ENCODE results near the gene TICAM1. TPM values are rescaled to one million over a fixed set of nuclear protein-coding genes. Genes with fewer than 3 reads are reported as not detected.

TICAM1 gene
- total and polyA plus RNA-seq, 2 of the 8 experiments (the other 6 are each of a cell fraction or from before 2014, with no cell fraction given) = 0.41 to 0.65 TPM

DNA sequence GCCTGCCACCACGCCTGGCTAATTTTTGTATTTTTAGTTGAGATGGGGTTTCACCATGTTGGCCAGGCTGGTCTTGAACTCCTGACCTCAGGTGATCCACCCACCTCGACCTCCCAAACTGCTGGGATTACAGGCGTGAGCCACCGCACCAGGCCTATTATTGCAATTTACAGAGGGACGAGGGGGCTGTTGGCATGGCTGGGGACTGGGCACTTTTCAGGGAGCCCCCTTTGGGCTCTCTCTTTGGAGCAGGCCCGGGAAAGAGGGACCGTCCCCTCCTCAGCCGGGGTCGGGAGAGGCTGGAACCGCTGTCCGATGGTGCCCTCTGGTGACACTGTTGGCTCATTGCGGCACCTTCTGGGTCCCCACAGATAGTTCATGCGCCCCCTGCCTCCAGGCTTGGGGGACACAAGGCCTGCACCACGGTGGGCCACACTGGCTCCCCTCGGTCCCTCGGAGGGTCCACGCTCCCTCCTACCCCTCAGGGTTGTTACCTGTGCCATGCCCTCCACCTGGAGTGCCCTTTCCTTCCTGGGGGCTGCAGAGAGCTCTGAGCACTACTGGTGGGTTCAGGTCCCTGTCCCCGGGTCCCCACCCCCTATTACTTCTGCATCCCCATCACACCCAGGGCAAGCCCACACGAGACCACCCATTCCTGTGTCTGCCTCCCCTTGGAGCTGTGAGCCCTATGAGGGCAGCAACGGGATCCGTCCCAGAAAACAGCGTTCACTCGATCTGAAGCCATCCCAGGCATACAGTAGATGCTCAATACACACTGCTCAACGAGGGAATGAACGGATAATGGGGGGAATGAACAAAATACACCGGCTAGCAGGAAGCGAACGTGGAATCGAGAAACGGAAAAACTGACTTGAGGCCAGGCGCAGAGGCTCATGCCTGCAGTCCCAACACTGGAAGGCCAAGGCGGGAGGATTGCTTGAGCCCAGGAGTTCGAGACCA, 27.5 kb downstream of the TICAM1 start (continued):
- TF ChIP-seq, protein P1, sequence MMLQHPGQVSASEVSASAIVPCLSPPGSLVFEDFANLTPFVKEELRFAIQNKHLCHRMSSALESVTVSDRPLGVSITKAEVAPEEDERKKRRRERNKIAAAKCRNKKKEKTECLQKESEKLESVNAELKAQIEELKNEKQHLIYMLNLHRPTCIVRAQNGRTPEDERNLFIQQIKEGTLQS (IDR thresholded peaks at IDR 0.05; ENCODE audit: insufficient read depth, low read depth, low read length) = 0 out of 2 replicates have a peak, but pooled peaks have one; percentile 41
- TF ChIP-seq GABPA (IDR thresholded peaks at IDR 0.05; ENCODE audit: borderline replicate concordance, insufficient read depth, low read length) (peak; percentile 56; the same call in 1 of the 2 replicates), SP2 (IDR thresholded peaks at IDR 0.05; ENCODE audit: low read length) (no peak), CTBP2 (IDR thresholded peaks at IDR 0.05; ENCODE audit: borderline replicate concordance, insufficient read depth, insufficient read length, low read length) (no peak), MAFK (IDR thresholded peaks at IDR 0.05; ENCODE audit: low read depth, low read length) (no peak), SIN3A (conservative IDR thresholded peaks at IDR 0.05 in 1 of 2, IDR thresholded peaks at IDR 0.05 in 1 of 2; ENCODE audit: low read depth in 1 of 2, low read length in 2 of 2) (0 out of 4 replicates have a peak, but pooled peaks of 1 of the 2 experiments have one; percentile 39), TBP (IDR thresholded peaks at IDR 0.05; ENCODE audit: low read depth, low read length) (0 out of 2 replicates have a peak, but pooled peaks have one; percentile 32)
- TF ChIP-seq, protein P2, sequence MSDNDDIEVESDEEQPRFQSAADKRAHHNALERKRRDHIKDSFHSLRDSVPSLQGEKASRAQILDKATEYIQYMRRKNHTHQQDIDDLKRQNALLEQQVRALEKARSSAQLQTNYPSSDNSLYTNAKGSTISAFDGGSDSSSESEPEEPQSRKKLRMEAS (IDR thresholded peaks at IDR 0.05) = 0 out of 2 replicates have a peak, but pooled peaks have one; percentile 27

Measured in H1 (cell line).